Testis (tissue), 2 donors: Measurements from ENCODE around the gene FBXO34.

Experiments used
- CTCF ChIP-seq, 3 experiments: fragments of 450-650 bp in 2 of 3; fragments of 200-600 bp in 1 of 3; sonication (generic) in 1 of 3; IDR thresholded peaks; one replicate each; pipeline ENCODE4 v1.5.1; 2016 to 2019; ENCODE audit warnings: antibody characterized with exemption in 3 of 3, mild to moderate bottlenecking in 2 of 3, moderate library complexity in 1 of 3
- POLR2A ChIP-seq: fragments of 450-650 bp; IDR thresholded peaks from one replicate; pipeline ENCODE4 v1.6.1; 2017; ENCODE audit warnings: antibody characterized with exemption, mild to moderate bottlenecking, moderate library complexity

- no peak for TF ChIP-seq CTCF (IDR thresholded peaks at IDR 0.05)
- no peak for TF ChIP-seq POLR2A
Measured at GRCh38 chr14:55288439-55288838, 17.2 kb downstream of the FBXO34 start.
